K562 (cell line): ENCODE measurements around the gene NAT9. TPM values are rescaled to one million over a fixed set of nuclear protein-coding genes. Genes with fewer than 3 reads are reported as not detected.

Experiments used
- ATAC-seq: fragments of 200-7000 bp; cut with Tn5 transposase; 3 replicates; pipeline ENCODE4 v1.9.1; 2020; ENCODE audit warnings: moderate library complexity
- BruUV-seq: library from RNA; stranded (reverse); fragments of 400-500 nt; replicated peaks from 2 replicates; lab custom pipeline; 2021; lab: Mats Ljungman, UMichigan
- CTCF ChIA-PET: fragments of 300-600 bp; formaldehyde crosslinking; extraction: SDS; loops from one replicate; lab custom pipeline; 2021; ENCODE audit warnings: low intra/inter-chr PET ratio; lab: Yijun Ruan, JAX
- POLR2A ChIA-PET: fragments of 300-600, 350-650 bp; sonication (Branson Sonifier 250); formaldehyde crosslinking; extraction: SDS; loops from one replicate; lab custom pipeline; 2021; ENCODE audit warnings: antibody characterized with exemption, inconsistent platforms; lab: Yijun Ruan, JAX
- DNase-seq, 4 experiments: peaks; one replicate each; pipeline versions ENCODE4 v3.0.0 to v3.0.0-alpha.2; 2011 to 2018; ENCODE audit warnings: low spot score in 3 of 4, mixed read lengths in 3 of 4; ENCODE audit errors: extremely low read depth in 1 of 4
- FAIRE-seq: peaks from 2 replicates; lab custom pipeline; 2011; peaks lifted over from hg19 to GRCh38; lab: Jason Lieb, UNC
- H2AFZ ChIP-seq: 2 replicates; pipeline ENCODE4 v1.6.0; 2011; ENCODE audit warnings: low read depth, low read length, control low read depth, inconsistent platforms
- H3K27ac ChIP-seq: fragments of 200-600 bp; 3 replicates; pipeline ENCODE4 v1.8.0; 2011; ENCODE audit warnings: low read depth, mild to moderate bottlenecking, control low read depth, inconsistent platforms, low read length, moderate library complexity, mixed read lengths; ENCODE audit errors: extremely low read depth
- H3K27me3 ChIP-seq, 2 experiments: fragments of 300-600 bp in 1 of 2; 2 replicates in 1 of 2; 3 replicates in 1 of 2; pipeline versions ENCODE4 v1.6.0 to v1.8.0; 2011; ENCODE audit warnings: inconsistent platforms in 2 of 2, low read length in 2 of 2, mild to moderate bottlenecking in 1 of 2, mixed read lengths in 1 of 2, moderate library complexity in 1 of 2; ENCODE audit not compliant: control insufficient read depth in 2 of 2, insufficient read depth in 2 of 2
- H3K36me3 ChIP-seq: fragments of 300-600 bp; 3 replicates; pipeline ENCODE4 v1.8.0; 2011; ENCODE audit warnings: mild to moderate bottlenecking, low read length, inconsistent platforms; ENCODE audit not compliant: control insufficient read depth, insufficient read depth
- H3K4me1 ChIP-seq, 2 experiments: fragments of 200-600 bp in 1 of 2; replicated peaks in 1 of 2; 2 replicates in 1 of 2; 3 replicates in 1 of 2; pipeline versions ENCODE4 v1.5.1 to v1.8.0; 2011; ENCODE audit warnings: inconsistent platforms in 2 of 2, low read length in 2 of 2, mild to moderate bottlenecking in 1 of 2, mixed read lengths in 1 of 2, moderate library complexity in 1 of 2; ENCODE audit not compliant: control insufficient read depth in 2 of 2, insufficient read depth in 2 of 2
- H3K4me2 ChIP-seq: 2 replicates; pipeline ENCODE4 v1.6.1; 2011; ENCODE audit warnings: low read length, control low read depth, inconsistent platforms, mixed read lengths; ENCODE audit not compliant: insufficient read depth
- H3K4me3 ChIP-seq: fragments of 200-600 bp; sonication (generic), shearing (Covaris generic); 2 replicates; pipeline ENCODE4 v1.5.1; 2016; ENCODE audit warnings: control low read depth, inconsistent platforms
- H3K79me2 ChIP-seq: fragments of 200-600 bp; 3 replicates; pipeline ENCODE4 v1.8.0; 2011; ENCODE audit warnings: low read length, inconsistent platforms; ENCODE audit not compliant: control insufficient read depth, insufficient read depth
- H3K9ac ChIP-seq, 2 experiments: 2 replicates each; pipeline versions ENCODE4 v1.6.0 to v1.6.1; 2011; ENCODE audit warnings: low read depth in 2 of 2, low read length in 2 of 2, control low read depth in 1 of 2, inconsistent platforms in 1 of 2, mild to moderate bottlenecking in 1 of 2, mixed read lengths in 1 of 2; ENCODE audit not compliant: insufficient read depth in 1 of 2
- H3K9me1 ChIP-seq: one replicate; pipeline ENCODE4 v1.6.0; 2011; ENCODE audit warnings: inconsistent platforms, mild to moderate bottlenecking, low read length, moderate library complexity; ENCODE audit not compliant: control insufficient read depth, insufficient read depth
- H3K9me3 ChIP-seq: replicated peaks from 2 replicates; pipeline ENCODE4 v1.5.1; 2011; ENCODE audit warnings: low read depth, low read length, inconsistent platforms; ENCODE audit not compliant: control insufficient read depth, insufficient read depth
- H4K20me1 ChIP-seq: replicated peaks from 2 replicates; pipeline ENCODE4 v1.6.1; 2011; ENCODE audit warnings: low read length, inconsistent platforms, mixed read lengths; ENCODE audit not compliant: control insufficient read depth, insufficient read depth
- E2F8 ChIP-seq: fragments of 450-650 bp; IDR thresholded peaks from 2 replicates; pipeline ENCODE4 v1.7.1; 2018; ENCODE audit warnings: mild to moderate bottlenecking, low read depth; ENCODE audit not compliant: partially characterized antibody
- MGA ChIP-seq: fragments of 450-650 bp; IDR thresholded peaks from 2 replicates; pipeline ENCODE4 v1.6.1; 2016; ENCODE audit warnings: mild to moderate bottlenecking, moderate library complexity
- NUFIP1 ChIP-seq: fragments of 450-650 bp; IDR thresholded peaks from 2 replicates; pipeline ENCODE4 v1.6.1; 2018; ENCODE audit not compliant: partially characterized antibody
- PRPF4 ChIP-seq: fragments of 200-400 bp; formaldehyde crosslinking; IDR thresholded peaks from one replicate; pipeline ENCODE4 v1.6.1; 2017; ENCODE audit warnings: low read length, low read depth, mild to moderate bottlenecking; ENCODE audit not compliant: insufficient read depth, poor library complexity, severe bottlenecking
- RAD51 ChIP-seq: fragments of 450-650 bp; IDR thresholded peaks from 2 replicates; pipeline ENCODE4 v1.7.1; 2016; ENCODE audit warnings: low read depth, mild to moderate bottlenecking, borderline replicate concordance
- SRSF9 ChIP-seq: fragments of 200-400 bp; formaldehyde crosslinking; IDR thresholded peaks from 2 replicates; pipeline ENCODE4 v1.6.1; 2017; ENCODE audit warnings: low read depth, low read length, borderline replicate concordance
- ZBTB7A ChIP-seq: IDR thresholded peaks from 2 replicates; pipeline ENCODE4 v1.6.1; 2011; ENCODE audit warnings: low read depth, mild to moderate bottlenecking, low read length, moderate library complexity, borderline replicate concordance; ENCODE audit not compliant: control insufficient read depth
- WGBS: fragments of 100-300 bp; shearing (Covaris generic); methylation state at CpG from one replicate; pipeline ENCODE4 v1.1.6; 2016; ENCODE audit warnings: low coverage, mixed read lengths; ENCODE audit not compliant: insufficient coverage; ENCODE audit errors: missing lambda C conversion rate; 5-methylcytosine and 5-hydroxymethylcytosine counted together
- in situ Hi-C: fragments of 300-500 bp; cut with MboI; formaldehyde crosslinking; loops from 4 replicates; pipeline ENCODE4 v1.15.0; 2018; ENCODE audit warnings: inconsistent platforms, mixed read lengths
- intact Hi-C: fragments of 100-400 bp; cut with micrococcal nuclease; formaldehyde crosslinking; loops from 2 replicates; pipeline ENCODE4 v1.14.2; 2022
- polyA plus RNA-seq, 8 experiments: library from polyadenylated mRNA; depleted of rRNA in 4 of 8; stranded (reverse) in 5 of 8; unstranded in 3 of 8; fragments of >200 nt; fragmentation: Nextera tagmentation in 2 of 8; fragmentation: Illumina TruSeq in 1 of 8; extraction: Ambion mirVana in 2 of 8; extraction: Trizol in 1 of 8; gene quantifications; 2 replicates each; pipeline versions ENCODE4 v1.2.1 to v1.2.3, GENCODE V29; 2011 to 2014; ENCODE audit warnings: inconsistent platforms in 1 of 8, missing spikeins in 1 of 8
- total RNA-seq, 7 experiments: library from RNA; depleted of rRNA in 6 of 7; stranded (reverse); fragments of >200 nt in 6 of 7; fragmentation: Illumina TruSeq in 2 of 7; extraction: Trizol in 2 of 7; gene quantifications; 2 replicates each; pipeline versions ENCODE4 v1.2.1 to v1.2.3, GENCODE V29; 2011 to 2021; ENCODE audit warnings: low replicate concordance in 1 of 7

Gene NAT9
- total and polyA plus RNA-seq, 9 of the 15 experiments (the other 6 are each of a cell fraction or from before 2014, with no cell fraction given), result 4.2 to 63.6 (median 40.8) TPM

- Histone ChIP-seq H3K4me1 (peaks cover 14 to 43% of the 10 kb centered on the region in 2 experiments), H3K9me1 (peaks cover 7% of the 10 kb centered on the region), H2AFZ (no peak overlapping the region), H3K9ac (0 out of 4 replicates have a peak overlapping the region, but pooled peaks of 1 of the 2 experiments have one; percentile 61), H3K27ac (no peak overlapping the region), H3K4me3 (no peak overlapping the region), H3K9me3 (no peaks in the 10 kb centered on the region), H3K36me3 (peaks cover 43% of the 10 kb centered on the region; the same call in 2 of the 3 replicates), H4K20me1 (peaks cover 19% of the 10 kb centered on the region; the same call in 1 of the 2 replicates), H3K79me2 (peaks cover 21% of the 10 kb centered on the region), H3K4me2 (no peak overlapping the region), H3K27me3 (no peaks in the 10 kb centered on the region)
- ATAC-seq, result no peak
- intact Hi-C loops (no loop called here), in situ Hi-C loops (no loop called here)
- BruUV-seq, result no TSS peak
- ChIA-PET CTCF (no interaction called here), POLR2A (interaction anchor here (0.5 to 1.3 kb wide), 5 partner anchors 8 to 1009 kb away, joined by 3 to 4 read pairs (median 3); no protein-coding TSS in a partner anchor)
- no peak for TF ChIP-seq PRPF4
- no peak for TF ChIP-seq ZBTB7A
- no peak for TF ChIP-seq NUFIP1
- no peak for TF ChIP-seq SRSF9
- TF ChIP-seq E2F8, result no peak
- TF ChIP-seq RAD51, result no peak
- TF ChIP-seq MGA, result no peak
- WGBS, result 77% methylated on average over 4 of the region's 4 CpGs
- no peak for DNase-seq
- no peak for FAIRE-seq
Observed at GRCh38 chr17:74764751-74765286, 11.3 kb downstream of the NAT9 start.
